ENCODE data around the gene DGKD.
A peak's percentile ranks its signal among the peaks of the same experiment; 100 is the strongest.

DGKD gene

GRCh38 chr2:233435436-233436190 lies 81.3 kb downstream of the DGKD start:
- H3K4me3 ChIP-seq (ENCODE audit: control insufficient read depth, low read depth, low read length) = no peak overlapping the region
- TF ChIP-seq CTCF (conservative IDR thresholded peaks at IDR 0.05; ENCODE audit: control insufficient read depth, insufficient read depth, low read depth, low read length) = no peak
- DNase-seq (ENCODE audit: low read depth) = no peak

- no peak overlapping the region for H3K4me3 ChIP-seq (ENCODE audit: control insufficient read depth, low read depth, low read length)
- TF ChIP-seq CTCF (conservative IDR thresholded peaks at IDR 0.05; ENCODE audit: control insufficient read depth, insufficient read depth, low read depth, low read length) = no peak
- no peak for DNase-seq (ENCODE audit: low read depth)
Measured at GRCh38 chr2:233436191-233436581, 81.9 kb downstream of the DGKD start.

GRCh38 chr2:233436691-233437438 lies 82.6 kb downstream of the DGKD start:
- no peak for TF ChIP-seq CTCF (conservative IDR thresholded peaks at IDR 0.05; ENCODE audit: control insufficient read depth, insufficient read depth, low read depth, low read length)
- no peak for DNase-seq (ENCODE audit: low read depth)
- no peak overlapping the region for H3K4me3 ChIP-seq (ENCODE audit: control insufficient read depth, low read depth, low read length)

GRCh38 chr2:233437439-233437955 lies 83.2 kb downstream of the DGKD start:
- H3K4me3 ChIP-seq (ENCODE audit: control insufficient read depth, low read depth, low read length) = no peak overlapping the region
- no peak for DNase-seq (ENCODE audit: low read depth)
- TF ChIP-seq CTCF (conservative IDR thresholded peaks at IDR 0.05; ENCODE audit: control insufficient read depth, insufficient read depth, low read depth, low read length) = no peak

GRCh38 chr2:233438573-233439147 lies 84.4 kb downstream of the DGKD start:
- H3K4me3 ChIP-seq (ENCODE audit: control insufficient read depth, low read depth, low read length) = no peak overlapping the region
- no peak for TF ChIP-seq CTCF (conservative IDR thresholded peaks at IDR 0.05; ENCODE audit: control insufficient read depth, insufficient read depth, low read depth, low read length)
- no peak for DNase-seq (ENCODE audit: low read depth)

- no peak for TF ChIP-seq CTCF (conservative IDR thresholded peaks at IDR 0.05; ENCODE audit: control insufficient read depth, insufficient read depth, low read depth, low read length)
- no peak overlapping the region for H3K4me3 ChIP-seq (ENCODE audit: control insufficient read depth, low read depth, low read length)
- peak; percentile 56 for DNase-seq (ENCODE audit: low read depth)
Measured at GRCh38 chr2:233439191-233439590, 84.9 kb downstream of the DGKD start.
